Body of pancreas (tissue), 4 donors: ENCODE measurements around the gene NUTM2G.
"Not testable (repeated sequence)": the region's sequence is repeated elsewhere in the genome, so short reads cannot be mapped to it uniquely, and the experiment has no call there.

ENCODE experiments used
- POLR2A ChIP-seq, 3 donors: fragments of 450-650 bp; IDR thresholded peaks; one replicate each; pipeline ENCODE4 v1.6.1; 2016; ENCODE audit warnings: antibody characterized with exemption in 3 of 3, mild to moderate bottlenecking in 2 of 3
- TF ChIP-seq, protein P1 (sequence below), 7 experiments: fragments of 450-650 bp in 4 of 7; fragments of 200-600 bp in 3 of 7; sonication (generic) in 3 of 7; IDR thresholded peaks; one replicate each; pipeline ENCODE4 v1.5.1; 2016 to 2019; ENCODE audit warnings: antibody characterized with exemption in 7 of 7

DNA sequence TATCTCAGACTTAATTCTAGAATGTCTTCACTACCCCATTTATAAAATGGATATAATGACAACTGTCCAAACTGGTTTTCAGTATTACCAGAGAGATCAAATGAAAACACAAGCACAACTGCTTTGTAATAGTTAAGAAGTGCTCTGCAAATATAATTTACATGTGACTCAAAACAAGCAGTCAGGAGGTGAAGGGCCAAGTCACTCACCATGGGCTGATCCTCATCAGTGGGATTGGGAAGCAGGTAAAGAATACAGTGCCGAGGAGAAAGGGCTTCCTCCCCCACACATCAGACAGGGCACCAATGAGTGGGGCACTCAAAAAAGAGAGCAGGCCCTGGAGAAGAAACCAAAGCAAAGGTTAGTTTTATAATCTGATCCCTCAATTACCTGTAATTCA lies 20.7 kb downstream of the NUTM2G start:
- TF ChIP-seq, protein P1, sequence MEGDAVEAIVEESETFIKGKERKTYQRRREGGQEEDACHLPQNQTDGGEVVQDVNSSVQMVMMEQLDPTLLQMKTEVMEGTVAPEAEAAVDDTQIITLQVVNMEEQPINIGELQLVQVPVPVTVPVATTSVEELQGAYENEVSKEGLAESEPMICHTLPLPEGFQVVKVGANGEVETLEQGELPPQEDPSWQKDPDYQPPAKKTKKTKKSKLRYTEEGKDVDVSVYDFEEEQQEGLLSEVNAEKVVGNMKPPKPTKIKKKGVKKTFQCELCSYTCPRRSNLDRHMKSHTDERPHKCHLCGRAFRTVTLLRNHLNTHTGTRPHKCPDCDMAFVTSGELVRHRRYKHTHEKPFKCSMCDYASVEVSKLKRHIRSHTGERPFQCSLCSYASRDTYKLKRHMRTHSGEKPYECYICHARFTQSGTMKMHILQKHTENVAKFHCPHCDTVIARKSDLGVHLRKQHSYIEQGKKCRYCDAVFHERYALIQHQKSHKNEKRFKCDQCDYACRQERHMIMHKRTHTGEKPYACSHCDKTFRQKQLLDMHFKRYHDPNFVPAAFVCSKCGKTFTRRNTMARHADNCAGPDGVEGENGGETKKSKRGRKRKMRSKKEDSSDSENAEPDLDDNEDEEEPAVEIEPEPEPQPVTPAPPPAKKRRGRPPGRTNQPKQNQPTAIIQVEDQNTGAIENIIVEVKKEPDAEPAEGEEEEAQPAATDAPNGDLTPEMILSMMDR (IDR thresholded peaks at IDR 0.05) = not testable (repeated sequence)
- not testable (repeated sequence) for TF ChIP-seq POLR2A (IDR thresholded peaks at IDR 0.05)
